ENCODE data around the gene PHACTR1. TPM values are rescaled to one million over a fixed set of nuclear protein-coding genes. Genes with fewer than 3 reads are reported as not detected.

PHACTR1 gene
- total RNA-seq, 1 experiment from 2014 or later: 0.05 TPM

- intact Hi-C loops (cut with micrococcal nuclease; ENCODE audit: unreplicated experiment) (no loop called here), in situ Hi-C loops (cut with HindIII; ENCODE audit: low pct_unique_long_range_greater_than_20kb, low sequenced_read_pairs) (no loop called here)
- H3K9me3 ChIP-seq (ENCODE audit: control insufficient read depth, insufficient read depth, low read depth, low read length): no peaks in the 10 kb centered on the region
- ATAC-seq (no peak), DNase-seq (ENCODE audit: low read depth, low spot score) (no peak)
- ChIA-PET CTCF (no interaction called here), POLR2A (no interaction called here)
- H3K27ac ChIP-seq (ENCODE audit: low read length): no peak overlapping the region
- peaks cover 12% of the 10 kb centered on the region for H3K27me3 ChIP-seq (ENCODE audit: control insufficient read depth, insufficient read depth, low read length)
- no peak overlapping the region for H3K4me3 ChIP-seq (ENCODE audit: low read depth in 2 of 2, low read length in 2 of 2)
- BruUV-seq (replicated peaks): no TSS peak
- no peaks in the 10 kb centered on the region for H3K36me3 ChIP-seq (ENCODE audit: control insufficient read depth, insufficient read depth, low read length)
- TF ChIP-seq SIN3A (IDR thresholded peaks at IDR 0.05; ENCODE audit: borderline replicate concordance, insufficient read depth, low read depth, low read length) (no peak), REST (IDR thresholded peaks at IDR 0.05; ENCODE audit: insufficient read depth in 1 of 2, low read depth in 2 of 2, low read length in 1 of 2) (no peak), POLR2AphosphoS5 (IDR thresholded peaks at IDR 0.05; ENCODE audit: low read depth, low read length) (no peak), TCF7L2 (IDR thresholded peaks at IDR 0.05; ENCODE audit: low read depth, low read length) (no peak), CTCF (IDR thresholded peaks at IDR 0.05) (no peak)
- no peaks in the 10 kb centered on the region; the same call in none of the 2 replicates for H3K4me1 ChIP-seq (ENCODE audit: control insufficient read depth, insufficient read depth, low read length)
Observed at GRCh38 chr6:12714022-12714421, 2.5 kb upstream of the PHACTR1 start.

GRCh38 chr6:12715437-12715836 is 1.1 kb upstream of the PHACTR1 start:
- H3K27me3 ChIP-seq (ENCODE audit: control insufficient read depth, insufficient read depth, low read length): peaks cover 15% of the 10 kb centered on the region
- TF ChIP-seq POLR2AphosphoS5 (IDR thresholded peaks at IDR 0.05; ENCODE audit: low read depth, low read length): no peak
- no peak for TF ChIP-seq TCF7L2 (IDR thresholded peaks at IDR 0.05; ENCODE audit: low read depth, low read length)
- no peak for TF ChIP-seq SIN3A (IDR thresholded peaks at IDR 0.05; ENCODE audit: borderline replicate concordance, insufficient read depth, low read depth, low read length)
- H3K27ac ChIP-seq (ENCODE audit: low read length): no peak overlapping the region
- H3K9me3 ChIP-seq (ENCODE audit: control insufficient read depth, insufficient read depth, low read depth, low read length): no peaks in the 10 kb centered on the region
- ChIA-PET CTCF (no interaction called here), POLR2A (no interaction called here)
- in situ Hi-C loops (cut with HindIII; ENCODE audit: low pct_unique_long_range_greater_than_20kb, low sequenced_read_pairs): no loop called here
- no TSS peak for BruUV-seq (replicated peaks)
- ATAC-seq (no peak), DNase-seq (ENCODE audit: low read depth, low spot score) (no peak)
- H3K36me3 ChIP-seq (ENCODE audit: control insufficient read depth, insufficient read depth, low read length): no peaks in the 10 kb centered on the region
- intact Hi-C loops (cut with micrococcal nuclease; ENCODE audit: unreplicated experiment): no loop called here
- no peak overlapping the region for H3K4me3 ChIP-seq (ENCODE audit: low read depth in 2 of 2, low read length in 2 of 2)
- no peaks in the 10 kb centered on the region; the same call in none of the 2 replicates for H3K4me1 ChIP-seq (ENCODE audit: control insufficient read depth, insufficient read depth, low read length)

- Histone ChIP-seq H3K4me1 (ENCODE audit: control insufficient read depth, insufficient read depth, low read length) (no peaks in the 10 kb centered on the region; the same call in none of the 2 replicates), H3K4me3 (ENCODE audit: low read depth in 2 of 2, low read length in 2 of 2) (no peak overlapping the region), H3K9me3 (ENCODE audit: control insufficient read depth, insufficient read depth, low read depth, low read length) (no peaks in the 10 kb centered on the region), H3K27ac (ENCODE audit: low read length) (no peak overlapping the region), H3K36me3 (ENCODE audit: control insufficient read depth, insufficient read depth, low read length) (no peaks in the 10 kb centered on the region), H3K27me3 (ENCODE audit: control insufficient read depth, insufficient read depth, low read length) (peaks cover 15% of the 10 kb centered on the region)
- ChIA-PET CTCF (no interaction called here), POLR2A (no interaction called here)
- DNase-seq (ENCODE audit: low read depth, low spot score) (no peak), ATAC-seq (no peak)
- BruUV-seq (replicated peaks): no TSS peak
- intact Hi-C loops (cut with micrococcal nuclease; ENCODE audit: unreplicated experiment) (no loop called here), in situ Hi-C loops (cut with HindIII; ENCODE audit: low pct_unique_long_range_greater_than_20kb, low sequenced_read_pairs) (no loop called here)
- TF ChIP-seq POLR2AphosphoS5 (IDR thresholded peaks at IDR 0.05; ENCODE audit: low read depth, low read length) (no peak), REST (IDR thresholded peaks at IDR 0.05; ENCODE audit: insufficient read depth in 1 of 2, low read depth in 2 of 2, low read length in 1 of 2) (no peak)
Observed at GRCh38 chr6:12717356-12717755, 789 bp downstream of the PHACTR1 start.
